Measurements from ENCODE around the gene CAMKK1.

Gene CAMKK1

DNA sequence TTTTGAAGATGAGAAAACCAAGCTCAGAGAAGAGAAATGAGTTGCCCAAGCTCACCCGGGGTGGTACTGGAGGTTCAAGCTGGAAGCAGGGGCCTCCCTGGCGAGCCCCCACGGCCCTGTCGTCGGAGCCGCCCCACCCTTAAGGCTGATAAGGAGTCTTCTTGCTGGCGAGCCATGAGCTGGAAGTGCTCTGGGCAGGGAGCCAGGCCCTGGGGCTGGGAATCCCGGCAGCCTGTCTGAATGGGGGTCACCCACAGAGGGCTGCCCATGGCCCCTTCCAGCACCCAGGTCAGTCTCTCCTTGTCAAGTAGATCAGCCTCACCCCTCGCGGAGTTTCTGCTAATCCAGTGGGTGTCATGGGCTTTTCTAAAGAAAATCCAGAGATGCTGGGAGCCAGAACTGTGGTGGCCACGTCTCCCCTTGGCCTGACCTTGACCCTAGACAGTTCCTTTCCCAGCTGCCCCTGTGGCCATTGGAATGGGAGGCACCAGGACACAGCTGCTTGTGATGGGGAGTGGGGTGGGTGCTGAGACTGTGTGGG is 24.6 kb upstream of the CAMKK1 start:
- DNase-seq = no peak

DNA sequence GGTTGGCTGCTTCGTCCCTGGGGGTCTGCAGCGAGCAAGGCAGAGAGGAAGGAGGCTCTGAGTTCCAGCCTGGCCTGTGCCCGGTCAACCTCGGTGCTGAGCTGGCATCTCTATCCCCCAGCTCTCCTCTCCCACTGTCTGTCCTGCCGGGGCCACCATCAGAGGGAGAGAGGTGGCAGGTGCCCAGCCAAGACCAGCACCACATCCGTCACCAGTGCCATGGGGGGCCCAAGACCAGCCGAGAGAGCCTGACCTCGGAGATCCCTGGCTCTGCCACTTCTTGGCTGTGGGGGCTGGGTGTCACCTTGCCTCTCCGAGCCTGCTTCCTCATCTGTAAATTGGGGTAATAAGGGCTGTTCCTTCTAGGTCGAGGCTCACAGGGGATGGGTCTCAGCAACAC is 24.0 kb upstream of the CAMKK1 start:
- DNase-seq = no peak

GRCh38 chr17:3915995-3916696 is 23.3 kb upstream of the CAMKK1 start, which contains the start of gene P2RX1:
TSS of gene P2RX1 (minus strand) at chr17:3916465. CDS start at chr17:3916225, 240 bp downstream.
- DNase-seq = peak; percentile 59

GRCh38 chr17:3915581-3915994 is 22.7 kb upstream of the CAMKK1 start:
- DNase-seq = peak; percentile 43

- no peak for DNase-seq
Observed at GRCh38 chr17:3914312-3914670, 21.4 kb upstream of the CAMKK1 start.

- peak; percentile 88 for DNase-seq
Observed at GRCh38 chr17:3913531-3914311, 20.9 kb upstream of the CAMKK1 start.

DNA sequence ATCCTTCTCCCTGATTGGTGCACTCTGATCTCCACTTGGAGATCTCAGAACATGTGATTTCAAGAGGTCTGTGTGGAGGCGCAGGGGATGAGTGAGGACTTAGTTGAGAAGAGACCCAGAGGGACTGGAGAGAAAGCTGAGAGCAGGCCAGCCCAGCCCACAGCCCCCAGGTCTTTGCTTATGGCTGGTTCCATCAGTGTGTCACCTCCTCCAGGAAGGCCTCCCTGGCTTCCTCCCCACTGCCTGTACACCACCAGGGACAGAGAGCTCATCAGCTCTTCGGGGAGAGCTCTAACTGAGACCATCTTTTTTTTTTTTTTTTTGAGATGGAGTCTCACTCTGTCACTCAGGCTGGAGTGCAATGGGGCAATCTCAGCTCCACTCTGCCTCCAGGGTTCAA is 20.0 kb upstream of the CAMKK1 start:
- DNase-seq = no peak

- DNase-seq = peak; percentile 62
Observed at GRCh38 chr17:3911271-3912053, 18.6 kb upstream of the CAMKK1 start.

- no peak for DNase-seq
Observed at GRCh38 chr17:3910420-3911270, 17.8 kb upstream of the CAMKK1 start.

DNA sequence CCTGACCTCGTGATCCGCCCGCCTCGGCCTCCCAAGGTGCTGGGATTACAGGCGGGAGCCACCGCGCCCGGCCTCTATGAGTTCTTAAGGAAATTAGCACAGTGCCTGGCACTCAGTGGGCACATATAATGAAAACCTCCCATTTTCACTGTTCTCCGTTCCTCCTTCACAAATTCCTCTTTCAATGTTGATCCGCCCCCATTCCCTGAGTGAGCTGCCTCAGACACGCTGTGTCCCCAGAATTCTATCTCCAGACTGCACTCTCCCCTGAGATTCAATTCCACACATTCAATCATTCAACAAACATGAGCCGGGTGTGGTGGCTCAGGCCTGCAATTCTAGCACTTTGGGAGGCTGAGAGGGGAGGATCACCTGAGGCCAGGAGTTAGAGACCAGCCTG is 16.4 kb upstream of the CAMKK1 start:
- no peak for DNase-seq

GRCh38 chr17:3907483-3908216 is 14.8 kb upstream of the CAMKK1 start:
- no peak for DNase-seq

DNA sequence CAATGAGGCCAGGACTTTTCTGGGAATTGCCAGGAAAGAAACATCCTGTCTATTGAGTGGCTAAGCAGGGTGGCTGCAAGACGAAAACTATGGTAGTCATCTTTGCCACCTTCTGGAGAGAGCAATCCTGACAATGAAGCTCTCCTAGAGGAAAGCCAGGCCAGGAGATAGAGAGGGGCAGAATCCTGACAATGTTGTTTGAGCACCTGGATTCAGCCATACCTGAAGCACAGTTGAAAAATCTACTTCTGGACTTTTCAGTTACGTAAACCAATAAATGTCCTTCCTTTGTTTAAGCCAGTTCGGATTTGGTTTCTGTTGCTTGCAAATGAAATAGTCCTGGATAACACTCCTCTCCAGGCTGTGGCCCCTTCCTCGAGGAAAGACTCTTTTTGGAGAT is 14.0 kb upstream of the CAMKK1 start:
- DNase-seq = no peak

GRCh38 chr17:3905017-3905520 is 12.2 kb upstream of the CAMKK1 start:
- DNase-seq = no peak

DNA sequence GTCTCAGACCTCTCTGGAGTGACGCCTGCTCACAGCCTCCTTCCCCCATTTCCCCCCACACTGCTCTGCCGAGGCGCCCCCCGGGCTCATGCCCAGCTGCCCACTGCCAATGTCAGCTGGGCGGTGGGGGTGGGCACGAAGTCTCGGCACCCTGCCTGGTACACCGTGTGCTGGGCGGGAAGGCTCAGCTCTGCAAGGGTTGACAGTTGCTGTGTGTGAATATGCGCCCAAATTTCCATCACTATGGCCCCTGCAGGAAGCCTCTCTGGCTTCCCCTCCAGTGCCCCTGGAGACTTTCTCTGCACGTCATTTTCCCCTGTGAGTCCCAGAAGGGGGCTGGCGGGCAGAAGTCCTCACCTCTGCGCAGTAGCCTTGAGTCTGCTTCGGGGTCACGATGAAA is 11.6 kb upstream of the CAMKK1 start:
- DNase-seq = no peak

DNA sequence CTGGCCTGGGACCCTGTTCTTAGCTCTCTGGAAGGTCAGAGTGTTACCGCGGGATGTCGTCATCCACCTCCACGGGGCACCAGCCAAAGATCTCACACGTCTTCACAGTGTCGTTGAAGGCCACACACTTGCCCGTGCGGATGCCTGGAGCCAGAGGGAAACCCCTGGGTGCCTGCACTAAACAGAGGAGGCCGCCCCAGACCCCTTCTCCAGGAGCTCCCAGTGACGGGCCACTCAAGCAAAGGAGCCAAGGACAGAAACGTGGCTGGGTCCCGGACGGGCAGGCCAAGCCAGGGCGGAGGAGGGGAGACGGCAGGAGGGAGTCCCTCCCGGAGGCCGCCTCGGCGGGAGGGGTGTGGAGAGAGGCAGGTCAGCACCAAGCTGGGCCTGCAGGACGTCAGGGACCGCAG is 11.0 kb upstream of the CAMKK1 start:
- DNase-seq = no peak

DNA sequence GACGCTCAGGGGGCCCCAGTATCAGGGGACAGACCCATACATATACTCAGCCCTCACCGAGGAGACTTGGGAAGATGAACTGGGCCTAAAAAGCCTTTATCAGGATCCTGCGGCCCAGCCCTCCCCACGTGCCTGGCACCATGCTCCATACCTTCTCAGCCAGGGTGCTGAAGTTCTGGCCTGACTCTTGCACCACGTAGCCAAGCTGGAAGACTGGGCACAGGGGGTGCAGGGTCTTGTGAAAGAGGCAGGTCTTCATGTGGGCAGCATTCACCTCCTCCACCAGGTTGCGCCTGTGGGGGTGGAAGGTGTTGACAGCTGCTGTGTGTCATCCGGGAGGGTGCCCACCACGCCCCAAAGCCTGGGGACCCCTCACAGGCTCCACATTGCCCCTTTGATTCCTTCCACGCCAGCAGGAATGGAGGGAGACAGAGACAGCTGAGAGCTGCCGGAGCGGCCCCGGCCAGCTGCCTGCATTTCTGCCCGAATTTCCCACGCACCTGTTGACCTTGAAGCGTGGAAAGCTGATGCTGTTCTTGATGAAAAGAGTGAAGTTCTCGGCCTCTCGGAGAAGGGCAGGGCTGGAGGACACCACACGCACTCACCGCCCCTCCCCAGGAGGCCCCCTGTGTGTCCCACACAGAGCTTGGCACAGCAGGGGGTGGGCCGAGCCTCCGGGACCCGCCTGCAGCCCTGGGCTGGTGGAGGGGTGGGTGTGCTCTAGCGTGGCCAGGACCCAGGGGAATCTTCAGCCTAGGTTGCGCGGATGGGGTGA is 10.4 kb upstream of the CAMKK1 start:
- no peak for DNase-seq

DNA sequence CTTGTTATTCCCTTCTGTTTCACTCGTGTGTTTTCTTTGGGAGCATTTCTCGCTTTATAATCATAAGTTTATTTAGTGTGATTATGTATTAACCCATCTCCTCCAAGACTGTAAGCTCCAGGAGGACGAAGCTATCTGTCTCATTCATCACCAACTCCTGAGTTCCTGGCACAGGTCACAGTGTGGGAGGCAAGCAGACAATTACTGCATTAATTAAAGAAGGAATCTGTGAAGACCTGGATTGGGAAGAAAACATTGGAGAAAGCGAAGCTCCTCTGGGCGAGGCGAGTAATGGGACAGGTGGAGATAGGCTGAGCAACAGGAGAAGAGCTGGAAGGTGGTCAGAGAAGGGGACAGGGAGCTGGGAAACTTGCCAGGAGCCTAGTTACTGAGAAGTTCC is 7.8 kb upstream of the CAMKK1 start:
- DNase-seq = no peak

DNA sequence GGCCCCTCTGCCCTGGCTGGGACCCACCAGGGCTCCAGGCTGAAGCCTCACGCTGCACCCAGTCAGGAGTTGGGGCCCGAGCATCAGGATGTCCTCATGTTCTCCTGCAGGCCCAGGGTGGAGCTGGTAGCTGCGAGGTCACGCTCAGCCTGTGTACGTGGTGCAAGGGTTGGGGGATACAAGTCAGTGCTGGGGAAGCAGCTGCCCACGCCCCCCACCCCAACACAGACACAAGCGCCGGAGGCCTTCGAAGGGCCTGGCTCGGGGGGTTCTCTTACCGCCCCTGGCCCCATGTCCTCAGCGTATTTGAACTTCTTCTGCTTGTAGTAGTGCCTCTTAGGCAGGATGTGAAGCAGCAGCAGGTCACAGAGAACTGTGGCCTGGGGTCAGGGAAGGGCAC is 4.9 kb upstream of the CAMKK1 start:
- DNase-seq = no peak

GRCh38 chr17:3896968-3897235 is 4.0 kb upstream of the CAMKK1 start:
- DNase-seq = no peak

DNA sequence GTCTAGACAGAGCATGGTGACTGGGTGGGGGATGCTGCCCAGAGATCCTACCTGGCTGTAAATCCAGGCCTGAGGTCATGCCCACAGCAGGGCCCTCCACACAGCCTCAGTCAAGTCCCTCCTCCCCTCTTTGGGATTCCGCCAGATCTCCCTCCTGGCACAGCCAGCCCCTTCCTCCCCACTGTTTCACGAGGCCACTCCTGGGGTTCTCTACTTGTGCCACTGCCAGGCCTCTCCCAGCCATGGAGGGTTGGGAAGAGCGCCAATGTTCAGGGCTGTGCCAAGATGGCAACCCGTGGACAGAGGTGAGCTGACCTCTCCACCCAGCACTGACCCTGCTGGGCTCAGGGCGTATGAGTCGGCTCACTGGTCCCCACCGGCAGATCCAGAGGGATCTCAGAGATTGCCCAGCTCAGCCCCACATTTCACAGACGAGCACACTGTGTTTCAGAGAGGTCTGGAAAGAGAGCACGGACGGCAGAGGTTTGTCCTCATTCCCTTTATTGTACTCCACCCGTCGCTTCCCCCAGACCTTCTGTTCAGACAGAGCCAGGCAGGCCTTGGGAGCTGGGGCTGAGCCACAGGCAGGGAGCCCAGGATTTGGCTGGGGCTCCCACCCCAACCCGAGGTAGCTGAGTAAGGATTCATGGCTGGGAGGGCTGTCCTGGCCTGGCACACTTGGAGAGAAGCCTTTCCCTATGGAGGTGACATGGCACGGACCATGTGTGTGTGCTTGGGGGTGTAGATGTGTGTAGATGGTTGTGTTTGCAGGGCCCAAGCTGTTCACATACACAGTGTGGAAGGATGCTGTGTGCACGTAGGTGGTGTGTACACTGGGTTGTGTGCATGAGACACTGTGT is 3.5 kb upstream of the CAMKK1 start:
- DNase-seq = no peak

Measured in suppressor macrophage treated with lipopolysaccharide for 4 hours (primary cell).